ENCODE measurements around the gene ANKRD31.
"Not testable (repeated sequence)": the region's sequence is repeated elsewhere in the genome, so short reads cannot be mapped to it uniquely, and the experiment has no call there.

ANKRD31 gene

DNA sequence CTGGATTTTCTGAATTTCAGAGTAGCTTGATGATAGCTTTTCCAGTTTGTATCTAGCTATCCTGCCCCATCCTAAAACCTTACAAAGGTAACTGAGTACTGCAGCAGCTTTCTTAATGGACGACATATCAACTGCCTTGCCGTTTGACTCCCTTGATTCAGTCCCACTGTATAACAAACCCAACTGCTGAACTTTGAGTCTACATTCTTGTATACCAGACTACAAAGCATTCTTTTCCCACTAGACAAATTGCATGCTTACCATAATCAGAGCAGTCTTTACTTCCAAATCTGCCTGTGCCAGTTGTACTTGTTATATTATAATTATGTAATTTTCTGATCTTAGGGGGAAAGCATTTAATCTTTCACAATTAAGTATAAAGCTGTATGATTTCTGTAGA lies 47.3 kb downstream of the ANKRD31 start:
- no peak overlapping the region for H3K4me3 Mint-ChIP-seq
- H3K36me3 Mint-ChIP-seq (ENCODE audit: low read depth), result no peaks in the 10 kb centered on the region
- H3K9me3 Mint-ChIP-seq, result no peaks in the 10 kb centered on the region
- TF ChIP-seq, protein P1, sequence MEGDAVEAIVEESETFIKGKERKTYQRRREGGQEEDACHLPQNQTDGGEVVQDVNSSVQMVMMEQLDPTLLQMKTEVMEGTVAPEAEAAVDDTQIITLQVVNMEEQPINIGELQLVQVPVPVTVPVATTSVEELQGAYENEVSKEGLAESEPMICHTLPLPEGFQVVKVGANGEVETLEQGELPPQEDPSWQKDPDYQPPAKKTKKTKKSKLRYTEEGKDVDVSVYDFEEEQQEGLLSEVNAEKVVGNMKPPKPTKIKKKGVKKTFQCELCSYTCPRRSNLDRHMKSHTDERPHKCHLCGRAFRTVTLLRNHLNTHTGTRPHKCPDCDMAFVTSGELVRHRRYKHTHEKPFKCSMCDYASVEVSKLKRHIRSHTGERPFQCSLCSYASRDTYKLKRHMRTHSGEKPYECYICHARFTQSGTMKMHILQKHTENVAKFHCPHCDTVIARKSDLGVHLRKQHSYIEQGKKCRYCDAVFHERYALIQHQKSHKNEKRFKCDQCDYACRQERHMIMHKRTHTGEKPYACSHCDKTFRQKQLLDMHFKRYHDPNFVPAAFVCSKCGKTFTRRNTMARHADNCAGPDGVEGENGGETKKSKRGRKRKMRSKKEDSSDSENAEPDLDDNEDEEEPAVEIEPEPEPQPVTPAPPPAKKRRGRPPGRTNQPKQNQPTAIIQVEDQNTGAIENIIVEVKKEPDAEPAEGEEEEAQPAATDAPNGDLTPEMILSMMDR (IDR thresholded peaks at IDR 0.05; ENCODE audit: unreplicated experiment in 3 of 3), result no peak
- H3K4me1 Mint-ChIP-seq, result no peaks in the 10 kb centered on the region
- H3K27ac Mint-ChIP-seq, result no peak overlapping the region
- no peaks in the 10 kb centered on the region for H3K27me3 Mint-ChIP-seq (ENCODE audit: low read depth)

DNA sequence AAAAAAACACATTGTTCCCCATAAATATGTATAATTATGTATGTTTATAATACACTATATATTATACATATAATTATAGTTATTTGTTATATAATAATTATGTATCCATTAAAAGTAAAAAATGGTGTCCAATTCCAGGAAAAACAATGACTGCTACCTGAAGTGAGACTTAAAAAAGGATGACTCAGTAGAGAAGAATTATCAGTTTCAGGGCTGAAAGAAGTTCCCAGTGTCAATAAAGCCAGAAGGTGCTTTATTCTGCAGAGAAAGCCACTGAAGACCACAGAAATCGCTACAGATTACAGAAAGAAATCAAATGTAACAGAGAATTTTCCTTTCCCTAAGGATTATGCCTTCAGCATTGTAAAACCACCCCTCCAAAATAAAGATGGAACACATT lies 50.9 kb downstream of the ANKRD31 start:
- Mint-ChIP-seq H3K4me3 (no peak overlapping the region), H3K27me3 (ENCODE audit: low read depth) (no peaks in the 10 kb centered on the region), H3K9me3 (peaks cover 11% of the 10 kb centered on the region), H3K36me3 (ENCODE audit: low read depth) (no peaks in the 10 kb centered on the region), H3K4me1 (no peaks in the 10 kb centered on the region), H3K27ac (no peak overlapping the region)
- TF ChIP-seq, protein P1 (IDR thresholded peaks at IDR 0.05; ENCODE audit: unreplicated experiment in 3 of 3), result no peak

DNA sequence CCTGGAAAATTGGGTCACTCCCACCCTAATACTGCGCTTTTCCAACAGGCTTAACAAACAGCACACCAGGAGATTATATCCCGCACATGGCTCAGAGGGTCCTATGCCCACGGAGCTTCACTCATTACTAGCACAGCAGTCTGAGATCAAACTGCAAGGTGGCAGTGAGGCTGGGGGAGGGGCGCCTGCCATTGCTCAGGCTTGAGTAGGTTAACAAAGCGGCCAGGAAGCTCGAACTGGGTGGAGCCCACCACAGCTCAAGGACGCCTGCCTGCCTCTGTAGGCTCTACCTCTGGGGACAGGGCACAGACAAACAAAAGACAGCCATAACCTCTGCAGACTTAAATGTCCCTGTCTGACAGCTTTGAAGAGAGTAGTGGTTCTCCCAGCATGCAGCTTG lies 60.7 kb downstream of the ANKRD31 start:
- not testable (repeated sequence) for H3K4me1 Mint-ChIP-seq; H3K4me3 Mint-ChIP-seq; H3K27me3 Mint-ChIP-seq (ENCODE audit: low read depth); H3K27ac Mint-ChIP-seq
- Mint-ChIP-seq H3K9me3 (peaks cover 51% of the 10 kb centered on the region), H3K36me3 (ENCODE audit: low read depth) (peaks cover 11% of the 10 kb centered on the region)

DNA sequence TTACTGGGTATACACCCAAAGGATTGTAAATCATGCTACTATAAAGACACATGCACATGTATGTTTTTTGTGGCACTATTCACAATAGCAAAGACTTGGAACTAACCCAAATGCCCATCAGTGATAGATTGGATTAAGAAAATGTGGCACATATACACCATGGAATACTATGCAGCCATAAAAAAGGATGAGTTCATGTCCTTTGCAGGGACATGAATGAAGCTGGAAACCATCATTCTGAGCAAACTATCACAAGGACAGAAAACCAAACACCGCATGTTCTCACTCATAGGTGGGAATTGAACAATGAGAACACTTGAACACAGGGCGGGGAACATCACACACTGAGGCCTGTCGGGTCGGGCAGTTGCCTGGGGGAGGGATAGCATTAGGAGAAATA lies 61.8 kb downstream of the ANKRD31 start:
- not testable (repeated sequence) for H3K4me1 Mint-ChIP-seq; H3K4me3 Mint-ChIP-seq; H3K27ac Mint-ChIP-seq; H3K27me3 Mint-ChIP-seq (ENCODE audit: low read depth)
- peaks cover 11% of the 10 kb centered on the region for H3K36me3 Mint-ChIP-seq (ENCODE audit: low read depth)
- peaks cover 49% of the 10 kb centered on the region for H3K9me3 Mint-ChIP-seq

DNA sequence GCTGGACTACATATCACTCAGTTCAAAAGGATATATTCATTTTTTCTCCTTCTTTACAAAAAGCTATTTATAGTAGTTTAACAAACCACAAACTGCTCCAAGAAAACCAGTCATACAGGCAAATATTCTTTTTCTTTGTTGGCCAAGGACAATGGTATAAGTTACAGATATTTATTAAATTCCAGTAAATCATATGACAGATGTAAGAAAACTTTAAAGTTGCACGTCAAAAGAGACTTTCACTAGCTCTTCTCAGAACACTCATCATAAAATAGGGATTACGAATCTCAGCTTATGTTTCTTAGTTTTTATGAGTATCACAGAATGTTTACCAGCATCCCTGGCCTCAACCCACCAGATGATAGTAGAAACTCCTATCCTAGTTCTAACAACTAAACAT lies 67.2 kb downstream of the ANKRD31 start:
- Mint-ChIP-seq H3K27me3 (ENCODE audit: low read depth) (no peaks in the 10 kb centered on the region), H3K4me1 (peaks cover 23% of the 10 kb centered on the region), H3K27ac (peak overlapping the region in 1 of 3 experiments; percentile 33), H3K36me3 (ENCODE audit: low read depth) (peaks cover 3% of the 10 kb centered on the region), H3K4me3 (no peak overlapping the region), H3K9me3 (peaks cover 14% of the 10 kb centered on the region)
- TF ChIP-seq, protein P1 (IDR thresholded peaks at IDR 0.05; ENCODE audit: unreplicated experiment in 3 of 3), result no peak

DNA sequence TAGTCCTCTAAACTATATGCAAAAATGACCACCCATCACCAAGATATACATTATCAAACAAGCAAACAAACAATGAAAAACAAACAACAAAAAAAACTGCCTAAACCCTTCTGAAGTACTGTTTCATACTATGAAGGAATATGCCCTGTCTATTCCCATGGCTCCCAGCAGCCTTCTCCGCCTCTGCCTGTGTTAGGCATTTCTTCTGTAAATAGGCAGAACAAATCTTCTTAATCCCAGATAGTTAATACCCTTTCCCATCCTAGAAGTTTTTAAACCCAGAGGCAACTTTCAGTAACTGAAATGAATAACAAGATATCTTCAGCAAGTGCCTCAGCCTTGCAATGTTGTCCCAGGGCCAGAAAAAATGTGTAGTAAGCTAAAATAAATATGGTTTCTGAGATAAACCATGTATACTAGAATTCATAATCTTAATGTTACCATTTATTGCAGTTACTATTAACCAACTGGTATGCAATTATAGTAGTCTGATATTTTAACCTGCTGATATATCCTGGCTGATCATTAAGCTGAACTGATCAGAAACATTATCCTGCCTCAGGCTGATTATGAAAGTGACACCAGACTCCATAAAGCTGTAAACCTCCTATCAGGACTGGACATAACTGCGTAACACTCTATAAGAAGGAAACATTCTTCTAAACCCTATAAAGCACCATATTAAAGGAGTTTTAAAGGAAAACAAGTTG lies 68.5 kb downstream of the ANKRD31 start:
- Mint-ChIP-seq H3K9me3 (peaks cover 2% of the 10 kb centered on the region), H3K4me3 (no peak overlapping the region), H3K36me3 (ENCODE audit: low read depth) (no peaks in the 10 kb centered on the region), H3K27ac (peak overlapping the region in 2 of 3 experiments; percentile 0 to 11), H3K4me1 (peaks cover 23% of the 10 kb centered on the region), H3K27me3 (ENCODE audit: low read depth) (no peaks in the 10 kb centered on the region)
- TF ChIP-seq, protein P1 (IDR thresholded peaks at IDR 0.05; ENCODE audit: unreplicated experiment in 3 of 3), result no peak

DNA sequence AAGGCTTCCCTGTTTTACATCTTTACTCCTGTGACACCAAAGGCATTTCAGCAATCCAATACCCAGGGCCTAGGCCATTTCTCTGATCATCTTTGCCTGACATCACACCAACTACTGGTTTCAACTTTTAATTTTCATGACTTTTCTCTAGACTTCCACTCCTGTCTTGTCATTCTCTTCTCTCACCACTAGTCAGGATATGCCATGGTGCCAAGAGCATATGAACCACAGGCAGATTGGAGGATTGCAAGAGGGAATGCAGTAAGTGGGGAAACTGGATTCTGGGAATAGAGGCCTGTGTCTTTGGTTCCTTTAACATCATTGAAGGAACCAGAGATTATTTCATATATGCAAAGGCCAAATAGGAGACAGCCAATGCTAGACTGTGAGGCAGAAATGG lies 69.3 kb downstream of the ANKRD31 start:
- Mint-ChIP-seq H3K27ac (peak overlapping the region in 1 of 3 experiments; percentile 0), H3K9me3 (peaks cover 6% of the 10 kb centered on the region), H3K4me3 (no peak overlapping the region), H3K27me3 (ENCODE audit: low read depth) (no peaks in the 10 kb centered on the region), H3K4me1 (peaks cover 23% of the 10 kb centered on the region), H3K36me3 (ENCODE audit: low read depth) (no peaks in the 10 kb centered on the region)
- TF ChIP-seq, protein P1 (IDR thresholded peaks at IDR 0.05; ENCODE audit: unreplicated experiment in 3 of 3), result peak in 1 of 3 experiments; percentile 15

DNA sequence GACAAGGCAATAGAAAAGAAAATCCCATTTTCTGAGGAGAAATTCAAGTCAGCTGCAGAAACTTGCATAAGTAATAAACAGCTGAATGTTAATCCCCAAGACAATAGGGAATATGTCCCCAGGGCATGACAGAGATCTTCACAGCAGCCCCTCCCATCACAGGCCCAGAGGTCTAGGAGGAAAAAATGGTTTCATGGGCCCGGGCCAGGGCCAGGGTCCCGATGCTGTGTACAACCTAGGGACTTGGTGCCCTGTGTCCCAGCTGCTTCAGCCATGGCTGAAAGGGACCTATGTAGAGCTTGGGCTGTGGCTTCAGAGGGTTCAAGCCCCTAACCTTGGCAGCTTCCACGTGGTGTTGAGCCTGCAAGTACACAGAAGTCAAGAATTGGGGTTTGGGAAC lies 75.2 kb downstream of the ANKRD31 start:
- not testable (repeated sequence) for H3K4me3 Mint-ChIP-seq; H3K4me1 Mint-ChIP-seq; H3K27me3 Mint-ChIP-seq (ENCODE audit: low read depth); H3K36me3 Mint-ChIP-seq (ENCODE audit: low read depth); H3K27ac Mint-ChIP-seq
- H3K9me3 Mint-ChIP-seq, result peaks cover 38% of the 10 kb centered on the region

All from nephron (organoid).